Body of pancreas (tissue), 4 donors: ENCODE measurements around the gene TWSG1.

Experiments
- POLR2A ChIP-seq, 3 donors: fragments of 450-650 bp; IDR thresholded peaks; one replicate each; pipeline ENCODE4 v1.6.1; 2016; ENCODE audit warnings: antibody characterized with exemption in 3 of 3, mild to moderate bottlenecking in 2 of 3
- TF ChIP-seq, protein P1 (sequence below), 7 experiments: fragments of 450-650 bp in 4 of 7; fragments of 200-600 bp in 3 of 7; sonication (generic) in 3 of 7; IDR thresholded peaks; one replicate each; pipeline ENCODE4 v1.5.1; 2016 to 2019; ENCODE audit warnings: antibody characterized with exemption in 7 of 7

DNA sequence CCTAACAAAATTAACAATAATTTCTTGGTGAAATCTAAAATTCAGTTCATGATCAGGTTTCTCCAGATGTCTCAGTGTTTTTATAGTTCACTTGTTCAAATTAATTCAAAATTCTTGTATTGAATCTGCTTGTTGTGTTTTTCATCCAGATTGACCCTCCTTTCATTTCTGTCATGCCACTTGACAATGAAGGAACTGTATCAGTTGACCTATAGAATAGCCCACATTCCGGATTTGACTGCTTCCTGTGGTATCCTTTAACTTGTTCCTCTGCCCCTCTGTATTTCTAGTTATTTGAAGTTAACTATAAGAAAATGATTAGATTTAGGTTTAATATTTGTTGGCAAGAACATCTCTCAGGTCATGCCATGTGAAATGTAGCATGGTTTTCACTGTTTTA is 53.3 kb downstream of the TWSG1 start:
- TF ChIP-seq, protein P1, sequence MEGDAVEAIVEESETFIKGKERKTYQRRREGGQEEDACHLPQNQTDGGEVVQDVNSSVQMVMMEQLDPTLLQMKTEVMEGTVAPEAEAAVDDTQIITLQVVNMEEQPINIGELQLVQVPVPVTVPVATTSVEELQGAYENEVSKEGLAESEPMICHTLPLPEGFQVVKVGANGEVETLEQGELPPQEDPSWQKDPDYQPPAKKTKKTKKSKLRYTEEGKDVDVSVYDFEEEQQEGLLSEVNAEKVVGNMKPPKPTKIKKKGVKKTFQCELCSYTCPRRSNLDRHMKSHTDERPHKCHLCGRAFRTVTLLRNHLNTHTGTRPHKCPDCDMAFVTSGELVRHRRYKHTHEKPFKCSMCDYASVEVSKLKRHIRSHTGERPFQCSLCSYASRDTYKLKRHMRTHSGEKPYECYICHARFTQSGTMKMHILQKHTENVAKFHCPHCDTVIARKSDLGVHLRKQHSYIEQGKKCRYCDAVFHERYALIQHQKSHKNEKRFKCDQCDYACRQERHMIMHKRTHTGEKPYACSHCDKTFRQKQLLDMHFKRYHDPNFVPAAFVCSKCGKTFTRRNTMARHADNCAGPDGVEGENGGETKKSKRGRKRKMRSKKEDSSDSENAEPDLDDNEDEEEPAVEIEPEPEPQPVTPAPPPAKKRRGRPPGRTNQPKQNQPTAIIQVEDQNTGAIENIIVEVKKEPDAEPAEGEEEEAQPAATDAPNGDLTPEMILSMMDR (IDR thresholded peaks at IDR 0.05) = no peak
- no peak for TF ChIP-seq POLR2A (IDR thresholded peaks at IDR 0.05)
